Liver (tissue), 3 donors: ENCODE data around the gene RNU6-9.

Experiments
- ATF3 ChIP-seq: IDR thresholded peaks from 2 replicates; pipeline ENCODE4 v1.6.1; 2016; ENCODE audit warnings: antibody characterized with exemption
- CTCF ChIP-seq: fragments of 150-350 bp; IDR thresholded peaks from 2 replicates; pipeline ENCODE4 v1.5.1; 2017; ENCODE audit warnings: improper control_type of control experiment, low read depth, low read length; ENCODE audit not compliant: missing input control
- MAX ChIP-seq: IDR thresholded peaks from 2 replicates; pipeline ENCODE4 v1.6.1; 2016; ENCODE audit warnings: antibody characterized with exemption
- REST ChIP-seq: IDR thresholded peaks from 2 replicates; pipeline ENCODE4 v1.6.1; 2016; ENCODE audit warnings: antibody characterized with exemption, mild to moderate bottlenecking
- SP1 ChIP-seq: IDR thresholded peaks from 2 replicates; pipeline ENCODE4 v1.6.1; 2018; ENCODE audit warnings: antibody characterized with exemption, mild to moderate bottlenecking
- donor health status: healthy.
- donor health status: healthy.

GRCh38 chr19:887599-887998 lies 5.7 kb upstream of the RNU6-9 start:
- TF ChIP-seq MAX (no peak), SP1 (no peak), CTCF (no peak), ATF3 (no peak), REST (no peak)
